NCI-H446 treated with DMSO at 0.1 percent for 48 hours (cell line): ENCODE results near the gene RAD51B.

Experiments
- DNase-seq: peaks from one replicate; lab custom pipeline; 2025; lab: John Stamatoyannopoulos, UW

Gene RAD51B

DNA sequence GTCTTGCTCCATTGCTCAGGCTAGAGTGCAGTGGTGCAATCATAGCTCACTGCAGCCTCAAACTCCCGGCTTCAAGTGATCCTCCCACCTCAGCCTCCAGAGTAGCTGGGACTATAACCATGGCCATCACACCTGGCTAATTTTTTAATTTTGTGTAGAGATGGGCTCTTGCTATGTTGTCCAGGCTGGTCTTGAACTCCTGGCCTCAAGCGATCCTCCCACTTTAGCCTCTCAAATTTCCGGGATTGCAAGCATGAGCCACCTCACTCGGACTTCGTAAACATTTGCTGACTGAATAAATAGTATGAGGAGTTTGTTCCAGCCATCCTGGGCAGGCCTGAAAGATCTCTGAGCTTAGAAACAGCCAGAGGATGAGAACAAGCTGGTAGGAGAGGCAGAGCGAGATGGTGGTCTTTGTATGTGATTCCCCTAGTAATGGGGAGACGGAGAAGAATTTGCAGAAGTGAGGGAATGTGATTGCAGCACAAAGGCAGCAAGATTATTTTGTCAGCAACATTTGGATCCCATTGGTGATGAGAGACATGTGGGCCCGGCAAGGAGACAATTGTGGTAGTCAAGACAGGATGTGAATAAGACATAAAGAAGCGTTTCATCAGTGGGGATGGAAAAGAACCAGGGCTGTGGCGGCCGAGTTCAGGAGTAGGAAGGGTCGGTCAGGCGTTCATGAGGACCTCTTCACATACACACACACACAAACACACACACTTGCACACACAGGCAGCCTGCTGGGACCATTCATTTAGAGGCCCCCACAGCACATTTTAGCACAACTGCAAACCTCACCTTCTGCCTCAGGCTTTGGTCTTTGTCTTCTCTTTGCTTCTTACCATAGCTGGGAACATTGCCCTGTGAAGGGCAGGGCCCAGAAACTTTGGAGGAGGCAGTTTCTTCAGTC, 817.8 kb downstream of the RAD51B start:
- no peak for DNase-seq

DNA sequence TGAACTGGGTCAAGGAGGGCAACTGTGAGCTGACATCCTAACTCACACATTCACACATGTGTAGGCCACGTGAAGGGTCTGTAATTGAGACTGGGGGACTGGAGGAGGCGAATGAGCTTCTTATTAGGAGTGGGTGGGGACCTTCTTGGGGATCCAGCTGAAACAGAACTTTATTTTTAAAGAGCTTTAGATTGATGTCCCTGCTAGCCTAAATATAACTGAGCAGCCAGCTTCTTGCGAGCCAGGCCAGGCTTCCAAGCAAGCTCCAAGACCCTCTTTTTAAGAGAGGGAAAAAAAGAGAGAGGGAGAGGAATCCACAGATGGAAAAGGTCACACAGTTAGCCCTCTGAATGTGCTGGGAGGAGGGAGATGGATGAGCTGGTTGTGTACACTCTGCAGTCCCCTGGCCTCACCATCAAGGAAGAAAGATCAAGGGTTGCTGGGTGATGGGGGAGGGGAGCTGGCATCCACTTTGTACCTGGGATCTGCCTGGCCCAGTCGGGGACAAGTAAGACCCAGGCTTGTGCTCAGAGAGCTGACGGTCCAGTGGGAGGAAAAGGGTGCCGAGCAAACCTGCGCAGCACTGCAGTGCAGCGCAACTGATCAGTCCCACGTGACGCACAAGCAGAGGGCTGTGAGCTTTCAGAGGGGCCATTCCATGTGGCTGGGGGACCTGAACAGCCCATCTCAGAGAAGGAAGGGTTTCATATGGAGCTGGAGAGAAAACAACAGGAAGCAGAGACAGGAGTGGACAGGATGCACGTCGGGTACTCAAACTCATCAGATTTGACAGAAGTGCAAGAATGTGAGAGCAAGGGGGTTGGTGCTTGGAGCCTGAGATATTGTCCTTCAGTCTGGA, 818.8 kb downstream of the RAD51B start:
- DNase-seq: no peak

DNA sequence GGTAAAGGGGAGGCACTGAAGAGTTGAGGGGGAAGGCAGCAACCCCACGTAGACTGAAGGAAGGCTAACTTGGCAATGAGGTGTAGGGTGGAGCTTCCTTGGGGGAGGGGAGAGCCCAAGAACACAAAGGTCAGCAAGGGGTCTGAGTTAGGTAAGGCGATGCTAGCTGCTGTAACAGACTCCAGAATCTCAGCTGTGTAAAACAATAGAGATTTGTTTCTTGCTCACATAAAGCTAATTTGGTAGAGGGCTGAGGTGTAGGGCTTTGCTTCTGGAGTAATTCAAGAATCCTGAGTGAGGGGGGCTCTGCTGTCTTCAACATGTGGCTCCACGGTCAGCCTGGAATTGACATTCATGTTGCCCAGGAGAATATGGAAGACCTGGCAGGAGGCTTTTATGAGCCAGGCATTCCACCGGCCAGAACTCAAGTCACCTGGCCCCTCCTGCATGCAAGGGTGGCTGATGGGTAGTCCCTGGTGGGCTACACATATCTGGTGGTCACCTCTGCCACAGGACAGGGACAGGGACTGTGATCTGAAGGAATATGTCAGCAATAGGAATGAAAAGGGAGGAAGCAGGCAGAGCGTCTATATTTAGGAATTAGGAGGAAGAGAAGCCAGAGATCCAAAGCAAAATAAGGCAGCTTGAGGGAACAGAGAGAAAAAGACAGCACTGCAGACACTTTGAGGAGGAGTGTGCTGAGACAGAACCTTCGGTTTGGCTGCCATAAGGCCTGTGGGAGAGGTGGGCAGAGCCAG, 819.6 kb downstream of the RAD51B start:
- no peak for DNase-seq

DNA sequence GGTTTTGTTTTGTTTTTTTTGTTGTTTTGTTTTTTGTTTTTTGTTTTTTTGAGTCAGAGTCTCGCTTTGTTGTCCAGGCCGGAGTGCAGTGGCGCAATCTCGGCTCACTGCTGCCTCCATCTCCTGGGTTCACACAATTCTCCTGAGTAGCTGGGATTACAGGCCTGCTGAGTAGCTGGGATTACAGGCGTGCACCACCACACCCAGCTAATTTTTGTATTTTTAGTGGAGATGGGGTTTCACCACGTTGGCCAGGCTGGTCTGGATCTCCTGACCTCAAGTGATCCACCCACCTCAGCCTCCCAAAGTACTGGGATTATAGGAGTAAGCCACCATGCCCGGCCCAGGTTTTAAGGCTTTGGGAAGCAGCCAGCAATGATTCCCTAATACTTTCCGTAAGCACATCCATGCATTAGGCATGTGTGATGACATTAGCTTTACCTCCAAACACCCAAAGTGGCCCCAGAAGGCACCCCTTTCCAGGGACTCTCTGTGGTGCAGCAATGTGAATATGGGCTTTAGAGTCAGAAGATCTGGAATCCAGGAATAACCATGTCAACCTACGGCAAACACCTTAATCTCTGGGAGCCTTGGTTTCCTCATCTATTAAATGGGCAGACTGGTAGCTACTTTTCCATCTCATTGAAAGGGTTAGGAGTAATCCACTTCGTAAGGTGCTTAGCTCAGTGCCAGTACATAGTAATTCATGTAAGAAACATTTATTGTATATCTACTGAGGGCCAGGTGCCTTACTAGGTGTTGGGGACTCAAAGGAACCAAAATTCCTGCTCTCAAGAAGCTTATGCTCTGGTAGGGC, 820.4 kb downstream of the RAD51B start:
- DNase-seq: no peak

DNA sequence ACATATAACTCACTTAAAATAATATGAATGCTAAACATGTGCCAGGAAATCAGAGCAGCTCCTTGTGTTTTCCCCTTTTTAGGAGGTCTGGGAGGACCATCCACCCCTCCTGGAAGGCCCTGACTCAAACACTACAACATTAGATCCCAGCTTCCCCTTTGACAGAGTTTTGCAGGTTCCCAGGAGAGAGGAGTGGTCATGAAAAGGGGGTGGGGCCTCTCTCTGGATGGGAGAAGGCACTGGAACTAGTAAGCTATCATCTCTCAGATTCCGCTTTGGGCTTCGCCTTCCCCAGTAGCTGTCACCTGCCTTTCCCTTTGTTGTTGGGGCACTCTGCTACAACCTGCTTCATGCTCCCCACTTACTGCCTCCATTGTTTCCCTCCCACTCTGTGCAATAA, 824.1 kb downstream of the RAD51B start:
- no peak for DNase-seq

DNA sequence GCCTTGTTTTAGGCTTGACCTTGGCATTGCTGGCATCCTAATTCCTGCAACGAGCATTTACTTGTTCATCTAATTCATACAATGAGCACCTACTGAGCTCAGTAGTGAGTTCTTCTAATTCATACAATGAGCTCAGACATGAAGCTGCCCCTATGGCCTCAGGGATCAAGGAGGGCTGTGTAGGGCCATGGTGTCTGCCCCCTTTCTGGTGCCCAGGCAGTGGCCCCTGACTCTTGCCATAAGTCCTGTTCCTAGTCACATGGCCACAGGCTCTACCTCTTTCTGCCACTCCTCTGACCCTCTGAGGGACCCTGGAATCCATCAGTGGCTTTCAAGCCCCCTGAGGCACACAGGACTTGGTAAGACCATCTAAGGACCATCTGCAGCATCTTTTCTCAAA, 824.5 kb downstream of the RAD51B start:
- no peak for DNase-seq

DNA sequence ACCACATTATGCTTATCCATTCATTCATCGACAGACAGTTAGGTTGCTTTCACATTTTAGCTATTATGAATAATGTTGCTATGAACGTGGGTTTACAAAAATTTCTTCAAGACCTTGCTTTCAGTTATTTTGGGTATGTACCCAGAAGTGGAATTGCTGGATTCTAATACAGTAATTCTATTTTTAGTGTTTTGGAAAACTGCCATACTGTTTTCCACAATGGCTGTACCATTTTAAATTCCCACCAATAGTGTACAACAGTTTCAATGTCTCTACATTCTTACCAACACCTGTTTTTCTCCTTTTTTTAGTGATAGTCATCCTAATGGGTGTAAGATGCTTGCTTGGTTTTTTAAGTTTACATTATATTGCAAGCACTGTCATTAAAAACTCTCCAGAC, 825.8 kb downstream of the RAD51B start:
- DNase-seq: no peak

DNA sequence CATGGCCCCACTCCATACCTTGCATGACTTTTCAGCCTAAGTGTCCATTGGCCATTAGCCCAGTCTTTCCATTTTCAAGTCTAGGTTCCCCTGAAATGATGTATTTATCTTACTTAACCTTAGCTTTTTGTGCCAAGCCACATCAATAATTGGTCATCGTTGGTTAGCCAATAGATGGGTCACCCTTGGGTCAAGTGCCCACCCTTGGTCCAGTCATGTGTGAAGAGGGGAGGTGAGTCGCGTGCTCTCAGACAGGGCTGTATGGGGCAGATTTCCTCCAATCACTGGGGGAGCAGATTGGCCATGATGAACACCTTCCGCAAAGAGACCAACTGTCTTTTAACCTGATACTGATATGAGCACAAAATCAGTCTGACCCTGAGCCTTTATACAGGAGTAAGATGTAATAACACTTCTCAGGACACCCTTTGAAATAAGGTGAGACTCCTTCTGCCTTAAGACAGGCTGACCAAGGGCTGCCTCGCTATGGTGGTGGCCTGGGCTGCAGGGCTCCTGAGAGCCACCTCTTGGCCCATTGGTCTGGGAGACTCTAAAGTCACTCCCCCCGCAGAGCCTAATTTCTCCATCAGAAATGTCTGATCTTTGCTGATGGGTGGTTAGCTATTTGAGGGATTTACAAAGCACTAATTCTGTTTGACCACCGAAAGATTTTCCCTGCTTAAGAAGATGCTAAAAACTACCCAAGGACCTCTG, 830.1 kb downstream of the RAD51B start:
- DNase-seq: no peak

DNA sequence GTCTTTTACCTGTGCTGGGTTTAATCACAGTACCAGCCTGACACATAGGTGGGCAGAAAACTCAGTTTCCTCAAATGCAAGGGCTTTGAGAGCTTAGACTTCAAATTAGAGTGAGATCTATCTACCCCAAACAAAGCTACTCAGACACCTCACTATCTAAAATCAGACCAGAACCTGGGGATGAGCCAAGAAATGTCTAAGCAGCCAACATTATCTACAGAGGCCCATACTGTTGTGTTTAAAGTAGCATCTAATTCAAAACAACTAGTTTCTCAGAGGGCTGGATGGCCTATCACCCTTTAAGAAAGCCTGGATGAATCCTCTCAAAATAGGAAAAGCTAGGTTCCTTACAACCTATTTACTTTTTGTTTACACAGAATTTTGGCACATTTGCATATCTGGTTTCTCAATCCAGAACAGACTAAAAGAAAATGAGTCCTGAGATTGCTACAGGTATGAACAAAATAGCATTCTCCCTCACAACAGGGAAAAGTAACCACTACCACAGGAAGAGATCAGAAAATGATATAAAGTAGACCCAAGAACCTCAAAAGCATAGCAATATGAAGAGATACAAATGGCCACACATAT, 830.9 kb downstream of the RAD51B start:
- no peak for DNase-seq

DNA sequence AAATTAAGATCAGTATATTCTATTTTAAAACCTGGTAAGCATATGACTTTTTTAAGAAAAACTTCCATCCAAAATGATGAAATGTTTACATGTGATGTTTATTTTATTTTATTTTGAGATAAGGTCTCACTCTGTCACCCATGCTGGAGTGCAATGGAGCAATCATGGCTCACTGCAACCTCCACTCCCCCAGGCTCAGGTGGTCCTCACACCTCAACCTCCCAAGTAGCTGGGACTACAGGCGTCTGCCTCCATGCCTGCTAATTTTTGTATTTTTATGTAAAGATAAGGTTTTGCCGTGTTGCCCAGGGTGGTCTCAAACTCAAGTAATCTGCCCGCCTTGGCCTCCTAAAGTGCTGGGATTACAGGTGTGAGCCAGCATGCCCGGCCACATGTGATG, 831.5 kb downstream of the RAD51B start:
- DNase-seq: no peak

DNA sequence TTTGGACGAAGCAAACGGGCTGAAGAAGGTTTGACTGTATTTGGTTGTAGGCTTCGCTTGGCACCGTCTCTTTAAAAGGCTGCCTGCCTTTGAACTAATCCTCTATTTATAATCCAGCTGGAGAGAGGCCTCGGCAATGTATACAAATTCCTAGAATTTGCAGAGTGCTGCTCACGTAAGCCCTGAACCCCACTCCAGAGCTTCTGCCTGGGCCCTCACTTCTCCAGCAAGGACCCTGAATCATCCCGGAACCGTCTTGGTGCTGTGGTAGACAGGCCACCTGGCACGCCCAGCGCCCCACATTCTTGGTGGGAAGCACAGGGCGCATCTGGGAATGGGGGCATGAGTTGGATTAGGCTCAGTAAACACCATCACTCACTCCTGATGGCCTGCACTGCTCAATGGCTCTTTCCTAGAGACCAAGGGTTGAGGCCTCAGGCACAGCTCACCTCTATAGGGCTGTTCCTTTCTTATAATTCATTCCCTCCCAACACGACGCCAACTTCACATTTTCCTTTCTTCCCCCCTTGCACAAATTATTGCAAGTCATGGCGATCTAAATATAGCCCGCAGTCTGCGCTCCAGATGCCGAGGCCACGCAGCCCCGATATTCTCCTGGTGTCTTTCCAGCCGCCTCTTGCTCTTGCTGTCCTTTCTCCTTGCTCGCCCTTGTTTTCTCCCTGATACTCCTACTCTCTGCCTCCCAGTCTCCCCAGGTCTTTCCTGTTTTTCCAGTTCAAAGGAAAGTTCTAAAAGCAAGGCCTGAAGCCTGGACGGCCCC, 832.3 kb downstream of the RAD51B start:
- DNase-seq: no peak

DNA sequence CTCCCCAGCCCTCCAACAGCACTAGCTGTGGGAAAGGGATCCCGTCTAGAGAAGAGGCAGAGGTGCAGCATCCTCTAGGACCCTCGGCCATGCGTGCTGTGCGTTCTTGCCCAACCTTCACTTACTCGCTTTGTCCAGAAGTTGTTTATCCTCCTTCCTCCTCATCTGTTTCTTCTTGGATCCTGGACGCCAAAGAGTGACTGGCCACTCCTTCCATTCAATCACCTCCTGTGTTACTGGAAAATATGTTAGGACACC, 832.8 kb downstream of the RAD51B start:
- no peak for DNase-seq

DNA sequence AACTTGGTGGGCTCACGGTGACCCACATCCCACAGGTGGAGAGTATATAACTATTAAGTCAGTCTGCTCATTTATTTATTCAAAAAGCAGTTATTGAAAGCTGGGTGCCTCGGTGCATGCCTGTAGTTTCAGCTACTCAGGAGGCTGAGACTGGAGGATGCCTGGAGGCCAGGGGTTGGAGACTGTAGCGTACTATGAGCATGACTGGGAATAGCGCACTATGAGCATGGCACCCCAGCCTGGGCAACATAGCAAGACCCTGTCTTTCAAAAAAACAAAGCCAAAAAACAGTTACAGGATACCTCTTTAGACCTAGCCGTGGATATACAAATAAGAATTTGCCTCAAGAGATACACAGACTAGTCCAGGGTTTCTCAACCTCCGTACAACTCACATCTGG, 833.5 kb downstream of the RAD51B start:
- DNase-seq: no peak

DNA sequence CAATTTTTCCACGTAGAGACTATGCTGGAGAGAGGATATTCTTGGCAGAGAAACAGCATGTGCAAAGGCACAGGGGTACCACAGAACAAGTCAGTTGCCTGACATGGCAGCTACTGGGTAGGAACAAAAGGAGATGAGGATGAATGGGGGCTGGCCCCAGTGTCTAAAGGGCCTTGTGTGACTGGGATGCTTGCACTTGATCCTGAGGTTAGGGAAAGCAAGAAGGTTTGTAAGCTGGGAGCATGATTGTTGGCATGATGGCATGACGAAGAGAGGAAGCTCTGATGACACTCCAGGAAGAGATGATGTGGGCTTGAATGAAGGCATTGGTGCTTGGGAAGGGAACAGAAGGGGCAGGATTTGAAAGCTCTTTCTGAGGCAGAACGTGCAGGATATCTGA, 834.2 kb downstream of the RAD51B start:
- DNase-seq: no peak

DNA sequence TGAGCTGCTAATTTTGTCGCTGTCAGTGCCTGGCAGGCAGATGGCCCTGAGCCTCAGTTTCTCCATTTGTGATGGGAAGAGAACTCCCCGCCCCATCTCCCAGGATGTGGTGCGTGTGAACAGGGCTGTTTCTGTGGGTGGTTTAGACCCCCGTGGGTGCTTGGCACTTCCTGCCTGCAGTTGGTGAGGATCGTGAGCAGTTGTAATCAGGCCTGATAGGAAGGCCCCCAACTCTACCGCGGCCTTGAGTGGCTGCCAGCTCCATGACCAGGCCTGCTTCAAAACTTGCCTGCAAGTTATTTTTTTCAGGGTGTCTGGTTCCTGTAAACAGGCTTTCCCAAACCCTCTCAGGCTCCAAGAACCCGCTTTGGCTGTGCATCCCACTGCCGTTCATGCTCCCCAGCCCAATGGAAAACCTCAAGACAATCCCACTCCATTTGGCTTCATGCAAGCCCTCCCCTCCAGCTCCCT, 834.9 kb downstream of the RAD51B start:
- DNase-seq: no peak

DNA sequence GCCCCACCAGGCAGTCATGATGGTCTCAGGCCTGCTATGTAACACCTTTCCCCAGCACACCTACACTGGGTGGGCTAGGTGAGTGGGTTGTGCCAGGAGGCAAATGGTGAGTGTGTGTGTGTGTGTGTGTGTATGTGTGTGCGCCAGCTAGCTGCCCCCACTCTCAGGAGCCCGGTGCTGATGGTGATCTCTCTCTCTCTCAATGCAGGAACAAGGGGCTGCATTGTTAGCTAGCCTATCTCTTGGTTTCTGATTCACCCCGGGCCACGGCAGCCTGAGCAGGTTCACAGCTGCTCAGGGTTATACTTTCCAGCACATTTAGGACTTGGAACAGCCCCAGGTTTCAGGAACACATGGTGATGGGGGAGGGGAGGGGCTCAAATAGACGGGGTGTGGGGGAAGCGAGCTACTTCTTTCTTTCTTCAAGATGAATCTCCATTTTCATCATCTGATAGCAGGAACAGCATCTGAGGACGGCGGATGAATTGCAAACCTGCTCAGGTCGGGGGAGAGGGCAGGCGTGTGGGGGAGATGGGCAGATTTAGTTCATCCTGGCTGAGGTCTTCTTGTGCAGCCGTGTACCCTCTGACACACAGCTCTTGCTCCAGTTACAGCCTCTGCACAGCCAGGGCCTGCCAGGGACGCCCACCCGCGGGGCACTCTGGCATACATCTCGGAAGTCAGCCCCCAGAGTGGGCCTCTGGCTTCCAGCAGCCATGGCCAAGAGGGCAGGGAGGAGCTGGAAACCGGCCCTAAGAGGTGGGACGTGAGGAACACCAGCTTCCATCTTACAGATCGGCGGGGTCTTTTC, 835.6 kb downstream of the RAD51B start:
- no peak for DNase-seq

DNA sequence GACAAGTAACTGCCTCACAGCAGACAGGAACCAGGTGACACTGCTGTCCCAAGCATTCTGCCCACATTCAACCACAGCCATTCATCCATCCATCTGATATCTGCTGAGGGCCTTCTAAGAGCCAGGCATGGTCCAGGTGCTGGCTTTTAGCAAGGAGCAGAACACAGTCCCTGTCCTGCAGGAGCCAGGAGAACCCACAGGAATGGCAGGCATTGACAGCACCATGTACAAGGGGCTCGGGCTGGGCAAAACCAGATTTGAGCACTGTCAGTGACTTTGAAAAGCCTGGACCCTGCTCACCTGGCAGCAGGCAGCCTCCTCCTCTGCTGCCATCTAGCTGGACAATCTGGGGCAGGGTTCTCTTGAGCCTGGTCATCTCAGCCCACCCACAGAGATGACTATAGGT, 836.3 kb downstream of the RAD51B start:
- DNase-seq: no peak

DNA sequence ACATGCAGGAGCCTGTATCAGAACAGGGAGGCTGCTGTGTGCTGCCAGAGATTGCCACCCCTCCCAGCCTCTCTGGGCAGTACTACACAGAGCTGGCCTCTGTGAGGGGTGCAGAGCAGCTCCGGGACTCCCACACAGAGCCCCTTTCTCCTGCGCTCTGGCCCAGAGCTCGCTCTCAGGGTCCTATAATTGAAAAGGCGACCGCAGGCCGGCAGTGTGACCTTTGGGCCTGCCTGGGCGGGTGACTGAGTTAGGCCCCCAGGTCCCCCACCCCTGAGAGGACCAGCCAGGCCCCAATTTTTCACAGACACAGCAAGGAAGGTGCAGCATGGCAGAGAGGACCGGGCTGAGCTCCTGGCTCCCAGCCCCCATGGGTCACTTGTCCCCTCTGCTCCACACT, 836.9 kb downstream of the RAD51B start:
- no peak for DNase-seq
